T-helper 1 cell treated with Interleukin-12 subunit alpha and Interleukin-12 subunit beta and Interleukin-4 antibody, amounts not matched to agents 30 μg/mL and 1 μg/mL, for 36 hours (primary cell): ENCODE data around the gene ARPIN.
"Not testable (repeated sequence)": the region's sequence is repeated elsewhere in the genome, so short reads cannot be mapped to it uniquely, and the experiment has no call there.

Experiments
- H3K27ac Mint-ChIP-seq: one replicate; pipeline ENCODE4 v1.8.0; 2021; ENCODE audit warnings: mild to moderate bottlenecking, mixed read lengths
- H3K27me3 Mint-ChIP-seq: one replicate; pipeline ENCODE4 v1.8.0; 2021; ENCODE audit warnings: low read depth, mixed read lengths
- H3K36me3 Mint-ChIP-seq: one replicate; pipeline ENCODE4 v1.8.0; 2021; ENCODE audit warnings: low read depth, mixed read lengths
- H3K4me1 Mint-ChIP-seq: one replicate; pipeline ENCODE4 v1.8.0; 2021; ENCODE audit warnings: low read depth, mixed read lengths
- H3K4me3 Mint-ChIP-seq: one replicate; pipeline ENCODE4 v1.8.0; 2021; ENCODE audit warnings: mild to moderate bottlenecking, moderate library complexity, mixed read lengths
- H3K9me3 Mint-ChIP-seq: one replicate; pipeline ENCODE4 v1.8.0; 2021; ENCODE audit warnings: mixed read lengths

The ARPIN gene

DNA sequence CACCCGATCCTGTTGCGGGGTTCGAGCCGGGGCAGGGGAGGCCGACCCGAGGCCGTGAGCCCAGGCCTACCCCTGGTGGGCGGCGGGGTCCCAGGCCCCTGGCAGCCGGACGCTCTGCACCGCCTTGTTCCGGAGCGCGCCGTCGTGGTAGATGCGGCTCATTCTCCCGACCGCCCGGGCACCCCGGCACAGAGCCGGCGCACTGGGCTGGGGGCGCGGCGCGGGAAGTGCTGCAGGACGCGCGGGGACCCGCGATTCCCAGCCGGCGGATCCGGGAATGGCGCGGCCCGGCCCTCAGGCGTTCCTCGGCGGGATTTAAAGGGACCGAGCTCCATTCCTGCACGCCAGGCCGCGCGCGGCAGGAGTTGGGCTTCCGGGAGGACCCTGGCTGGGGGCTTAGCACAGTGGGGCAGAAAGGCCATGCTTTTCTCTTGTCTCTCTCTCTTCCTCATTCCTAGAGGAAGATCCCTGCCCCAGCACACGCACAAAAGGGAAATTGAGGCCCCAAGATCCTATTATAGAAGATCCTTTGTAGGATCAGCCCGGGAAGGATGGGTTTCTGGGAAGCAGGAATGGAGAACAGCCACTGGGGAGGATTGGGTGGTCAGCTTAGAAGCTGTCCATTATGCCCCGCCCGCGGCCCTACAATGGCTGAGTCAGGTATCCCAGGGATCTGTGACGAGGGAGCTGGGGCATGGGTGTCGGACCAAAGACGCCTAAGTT is at the start of gene ARPIN:
ARPIN (minus strand) TSS at position 279 of the 723 bp plus-strand sequence; CDS start at position 162, 117 bp downstream.
- H3K27me3 Mint-ChIP-seq: peaks cover 57% of the 10 kb centered on the region
- peak within 1 kb of the TSS; percentile 37 for H3K4me3 Mint-ChIP-seq
- no peak within 1 kb of the TSS for H3K27ac Mint-ChIP-seq
- H3K36me3 Mint-ChIP-seq: no peaks in the 10 kb centered on the region
- H3K4me1 Mint-ChIP-seq: no peaks in the 10 kb centered on the region
- H3K9me3 Mint-ChIP-seq: no peaks in the 10 kb centered on the region

DNA sequence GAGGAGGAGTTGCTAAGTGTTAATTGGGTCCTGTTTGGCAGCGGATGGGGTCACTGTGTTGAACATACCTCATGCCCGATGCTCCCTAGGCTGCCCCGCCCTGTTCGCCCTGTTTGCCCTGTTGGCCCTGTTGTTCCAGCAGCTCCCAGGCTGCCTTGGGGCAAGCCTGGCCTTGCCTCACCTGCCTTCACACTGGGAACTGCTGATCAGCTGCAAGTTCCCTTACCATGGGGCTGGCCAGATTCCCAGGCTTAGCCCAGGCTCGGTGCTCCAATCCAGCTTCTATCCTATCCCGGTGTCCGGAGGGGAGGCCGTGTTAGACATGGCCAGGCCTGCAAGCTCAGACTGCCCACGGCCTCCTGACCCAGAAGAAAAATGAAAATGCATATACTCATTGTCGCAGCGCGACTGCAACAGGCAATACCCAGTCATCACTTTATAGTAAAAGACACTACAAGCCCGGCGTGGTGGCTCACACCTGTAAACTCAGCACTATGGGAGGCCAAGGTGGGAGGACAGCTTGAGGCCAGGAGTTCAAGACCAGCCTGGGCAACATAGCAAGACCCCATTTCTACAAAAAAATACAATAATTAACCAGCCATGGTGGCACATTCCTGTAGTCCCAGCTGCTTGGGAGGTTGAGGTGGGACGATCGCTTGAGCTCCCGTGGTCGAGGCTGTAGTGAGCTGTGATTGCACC is 45.5 kb upstream of the ARPIN start:
- H3K4me3 Mint-ChIP-seq: no peak overlapping the region
- no peaks in the 10 kb centered on the region for H3K4me1 Mint-ChIP-seq
- no peaks in the 10 kb centered on the region for H3K36me3 Mint-ChIP-seq
- H3K9me3 Mint-ChIP-seq: no peaks in the 10 kb centered on the region
- H3K27ac Mint-ChIP-seq: no peak overlapping the region
- H3K27me3 Mint-ChIP-seq: peaks cover 16% of the 10 kb centered on the region

GRCh38 chr15:89955449-89955998 is 42.8 kb upstream of the ARPIN start:
- not testable (repeated sequence) for H3K4me1 Mint-ChIP-seq, H3K36me3 Mint-ChIP-seq, H3K4me3 Mint-ChIP-seq, H3K27ac Mint-ChIP-seq, H3K9me3 Mint-ChIP-seq
- peaks cover 16% of the 10 kb centered on the region for H3K27me3 Mint-ChIP-seq

DNA sequence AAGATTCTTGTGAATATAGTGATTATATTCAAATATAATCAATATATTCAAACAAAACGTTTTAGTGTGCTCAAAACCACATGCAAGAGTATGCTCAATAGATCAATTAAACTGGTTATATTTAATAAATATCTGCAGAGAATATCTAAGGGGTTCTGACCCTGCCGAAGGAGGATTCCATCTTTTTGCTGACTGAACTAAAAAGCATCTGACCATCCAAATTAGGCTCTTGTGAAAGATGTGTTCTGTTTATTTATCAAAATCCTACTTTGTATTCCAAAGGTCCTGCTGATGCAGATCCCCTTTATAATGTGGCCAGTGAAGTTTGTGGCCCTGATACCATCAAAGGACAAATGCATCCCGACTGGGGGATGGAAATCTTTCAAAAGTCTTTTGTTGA is 41.8 kb upstream of the ARPIN start:
- no peaks in the 10 kb centered on the region for H3K9me3 Mint-ChIP-seq
- no peak overlapping the region for H3K27ac Mint-ChIP-seq
- no peaks in the 10 kb centered on the region for H3K36me3 Mint-ChIP-seq
- H3K4me3 Mint-ChIP-seq: no peak overlapping the region
- H3K27me3 Mint-ChIP-seq: peaks cover 16% of the 10 kb centered on the region
- H3K4me1 Mint-ChIP-seq: no peaks in the 10 kb centered on the region

- H3K4me3 Mint-ChIP-seq: no peak overlapping the region
- H3K36me3 Mint-ChIP-seq: no peaks in the 10 kb centered on the region
- peaks cover 1% of the 10 kb centered on the region for H3K27me3 Mint-ChIP-seq
- H3K9me3 Mint-ChIP-seq: no peaks in the 10 kb centered on the region
- no peaks in the 10 kb centered on the region for H3K4me1 Mint-ChIP-seq
- no peak overlapping the region for H3K27ac Mint-ChIP-seq
These were observed 36.0 kb upstream of the ARPIN start for GRCh38 chr15:89948796-89949195.

DNA sequence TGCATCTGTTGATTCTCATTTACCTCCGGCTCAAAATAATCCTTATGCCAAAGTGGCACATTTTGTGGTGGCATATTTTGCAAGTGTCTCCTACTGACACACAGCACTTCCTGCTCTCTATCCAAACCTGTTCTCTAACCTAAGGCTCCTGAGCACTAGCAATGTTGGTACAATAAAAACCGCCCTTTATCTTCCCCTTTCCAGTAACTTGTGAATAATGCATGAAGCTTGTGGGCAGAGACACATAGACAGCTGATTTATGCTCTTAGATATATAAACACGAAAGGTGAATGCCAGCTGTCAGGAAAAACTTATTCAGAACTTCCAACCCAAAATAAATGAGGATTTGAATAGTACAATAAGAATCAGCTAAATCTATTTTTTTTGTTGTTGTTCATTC is 34.6 kb upstream of the ARPIN start:
- no peaks in the 10 kb centered on the region for H3K9me3 Mint-ChIP-seq
- H3K27ac Mint-ChIP-seq: no peak overlapping the region
- H3K4me3 Mint-ChIP-seq: no peak overlapping the region
- H3K27me3 Mint-ChIP-seq: no peaks in the 10 kb centered on the region
- no peaks in the 10 kb centered on the region for H3K36me3 Mint-ChIP-seq
- no peaks in the 10 kb centered on the region for H3K4me1 Mint-ChIP-seq

DNA sequence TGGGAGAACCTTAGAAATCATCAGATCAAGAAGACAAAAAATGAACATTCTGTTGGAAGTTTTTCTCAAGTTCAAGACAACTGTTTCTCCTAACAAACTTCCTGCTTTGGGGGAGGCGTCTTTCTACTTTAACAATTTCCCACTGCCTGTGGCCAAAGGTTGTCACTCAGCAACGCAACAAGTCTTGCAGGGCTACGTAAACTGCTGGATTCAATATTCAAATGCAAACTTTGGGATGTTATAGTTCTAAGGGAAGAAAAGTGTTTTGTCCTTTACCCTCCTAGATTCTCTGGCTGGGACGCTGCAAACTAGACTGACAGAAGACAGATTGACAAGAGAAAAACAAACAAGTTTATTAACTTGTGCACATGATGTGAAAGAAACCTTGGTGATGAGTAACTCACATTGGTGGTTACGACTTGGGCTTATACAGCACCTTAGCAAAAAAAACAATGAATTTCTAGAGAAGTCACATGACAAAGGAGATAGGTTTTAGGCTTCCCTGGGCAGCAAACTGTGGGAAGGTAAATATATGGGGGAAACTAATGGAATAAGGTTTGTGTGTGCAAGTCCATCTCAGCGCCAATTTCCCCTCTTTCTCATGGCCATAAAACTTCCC is 34.0 kb upstream of the ARPIN start:
- no peak overlapping the region for H3K4me3 Mint-ChIP-seq
- no peak overlapping the region for H3K27ac Mint-ChIP-seq
- H3K36me3 Mint-ChIP-seq: no peaks in the 10 kb centered on the region
- H3K4me1 Mint-ChIP-seq: no peaks in the 10 kb centered on the region
- H3K9me3 Mint-ChIP-seq: no peaks in the 10 kb centered on the region
- no peaks in the 10 kb centered on the region for H3K27me3 Mint-ChIP-seq

- H3K27ac Mint-ChIP-seq, H3K27me3 Mint-ChIP-seq, H3K4me1 Mint-ChIP-seq, H3K4me3 Mint-ChIP-seq, H3K9me3 Mint-ChIP-seq, H3K36me3 Mint-ChIP-seq: not testable (repeated sequence)
These were observed 31.0 kb upstream of the ARPIN start for GRCh38 chr15:89943721-89944120.

DNA sequence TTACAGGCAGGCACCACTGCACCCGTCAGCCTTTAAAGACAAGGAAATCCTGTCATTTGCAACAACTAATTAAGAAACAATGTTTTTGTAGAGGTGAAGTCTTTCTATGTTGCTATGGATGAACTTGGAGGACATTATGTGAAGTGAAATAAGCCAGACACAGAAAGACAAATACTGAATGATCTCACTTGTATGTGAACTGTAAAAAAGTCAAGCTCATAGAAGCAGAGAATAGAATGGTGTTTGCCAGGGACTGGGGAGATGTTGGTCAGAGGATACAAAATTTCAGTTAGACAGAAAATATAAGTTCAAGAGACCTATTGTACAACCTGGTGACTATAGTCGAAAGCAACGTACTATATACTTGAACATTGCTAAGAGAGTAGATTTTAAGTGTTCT is 27.2 kb upstream of the ARPIN start:
- Mint-ChIP-seq H3K4me1 (peaks cover 18% of the 10 kb centered on the region), H3K27me3 (peaks cover 19% of the 10 kb centered on the region), H3K9me3 (no peaks in the 10 kb centered on the region), H3K4me3 (no peak overlapping the region), H3K36me3 (no peaks in the 10 kb centered on the region), H3K27ac (no peak overlapping the region)

DNA sequence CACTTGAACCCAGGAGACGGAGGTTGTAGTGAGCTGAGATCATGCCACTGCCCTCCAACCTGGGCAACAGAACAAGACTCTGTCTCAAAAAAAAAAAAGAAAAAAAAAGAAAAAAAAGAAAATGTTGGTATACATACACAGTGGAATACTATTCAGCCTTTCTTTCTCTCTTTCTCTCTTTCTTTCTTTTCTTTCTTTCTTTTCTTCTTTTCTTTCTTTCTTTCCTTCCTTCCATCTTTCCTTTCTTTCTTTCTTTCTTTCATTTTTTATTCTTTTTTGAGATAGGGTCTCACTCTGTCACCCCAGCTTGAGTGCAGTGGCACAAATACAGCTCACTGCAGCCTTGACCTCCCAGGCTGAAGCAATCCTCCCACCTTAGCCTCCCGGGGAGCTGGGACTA is 26.6 kb upstream of the ARPIN start:
- not testable (repeated sequence) for H3K9me3 Mint-ChIP-seq, H3K36me3 Mint-ChIP-seq, H3K27ac Mint-ChIP-seq, H3K4me3 Mint-ChIP-seq
- peaks cover 18% of the 10 kb centered on the region for H3K4me1 Mint-ChIP-seq
- H3K27me3 Mint-ChIP-seq: peaks cover 21% of the 10 kb centered on the region

DNA sequence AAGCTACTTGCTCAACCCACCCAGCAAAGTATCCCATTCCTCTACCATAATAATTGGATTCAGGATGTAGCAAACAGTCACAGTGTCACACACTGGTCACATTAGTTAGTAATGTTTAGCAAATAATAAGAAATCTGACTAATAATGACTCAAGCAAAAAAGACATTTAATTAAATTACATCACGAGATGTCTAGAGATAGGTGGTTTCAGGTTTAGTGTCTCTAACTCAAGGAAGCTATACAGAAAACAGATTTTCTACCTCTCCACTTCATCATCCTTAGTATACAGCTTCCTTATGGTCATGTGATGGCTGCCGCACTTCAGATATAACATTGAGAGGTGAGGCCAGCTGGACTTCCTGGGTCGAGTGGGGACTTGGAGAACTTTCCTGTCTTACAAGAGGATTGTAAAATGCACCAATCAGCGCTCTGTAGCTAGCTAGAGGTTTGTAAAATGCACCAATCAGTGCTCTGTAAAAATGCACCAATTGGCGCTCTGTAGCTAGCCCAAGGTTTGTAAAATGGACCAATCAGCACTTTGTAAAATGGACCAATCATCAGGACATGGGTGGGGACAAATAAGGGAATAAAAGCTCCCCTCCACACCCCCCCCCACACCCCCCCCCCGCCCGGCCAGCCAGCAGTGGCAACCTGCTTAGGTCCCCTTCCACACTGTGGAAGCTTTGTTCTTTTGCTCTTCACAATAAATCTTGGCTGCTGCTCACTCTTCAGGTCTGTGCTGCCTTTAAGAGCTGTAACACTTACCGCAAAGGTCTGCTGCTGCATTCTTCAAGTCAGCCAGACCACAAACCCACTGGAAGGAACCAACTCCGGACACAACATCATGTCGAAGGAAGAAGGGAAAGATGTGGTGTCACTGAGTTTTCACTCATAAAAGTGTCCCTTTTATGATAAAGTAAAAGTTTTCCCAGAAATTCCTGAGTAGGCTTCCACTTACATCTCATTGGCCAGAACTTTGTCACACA is 24.9 kb upstream of the ARPIN start:
- H3K27me3 Mint-ChIP-seq: peaks cover 28% of the 10 kb centered on the region
- no peak overlapping the region for H3K27ac Mint-ChIP-seq
- peaks cover 18% of the 10 kb centered on the region for H3K4me1 Mint-ChIP-seq
- no peaks in the 10 kb centered on the region for H3K9me3 Mint-ChIP-seq
- no peak overlapping the region for H3K4me3 Mint-ChIP-seq
- H3K36me3 Mint-ChIP-seq: no peaks in the 10 kb centered on the region

DNA sequence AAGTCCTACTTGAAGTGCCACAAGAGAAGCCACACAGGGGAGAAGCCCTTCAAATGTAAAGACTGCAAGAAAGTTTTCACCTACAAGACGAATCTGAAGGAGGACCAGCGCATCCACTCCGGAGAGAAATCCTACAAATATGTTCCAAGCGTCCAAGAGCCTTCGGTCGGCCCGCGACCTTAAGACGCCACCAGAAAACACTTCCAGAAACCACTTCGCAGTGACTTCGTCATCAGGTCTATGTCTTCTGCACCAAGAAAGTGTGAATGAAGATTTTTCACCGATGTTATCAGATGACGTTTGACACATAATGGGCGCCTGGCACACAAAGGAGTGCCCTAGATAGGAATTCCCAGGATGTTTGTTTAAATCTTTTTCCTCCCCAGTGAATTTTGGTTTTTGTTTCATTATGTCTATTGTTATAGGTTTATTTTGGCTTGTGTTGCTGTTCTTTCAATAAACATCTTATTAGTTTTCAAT is 24.1 kb upstream of the ARPIN start:
- H3K4me1 Mint-ChIP-seq: peaks cover 18% of the 10 kb centered on the region
- H3K9me3 Mint-ChIP-seq: no peaks in the 10 kb centered on the region
- H3K27ac Mint-ChIP-seq: no peak overlapping the region
- no peak overlapping the region for H3K4me3 Mint-ChIP-seq
- no peaks in the 10 kb centered on the region for H3K36me3 Mint-ChIP-seq
- H3K27me3 Mint-ChIP-seq: peaks cover 29% of the 10 kb centered on the region

- peak overlapping the region; percentile 27 for H3K27ac Mint-ChIP-seq
- peak overlapping the region; percentile 3 for H3K4me3 Mint-ChIP-seq
- H3K9me3 Mint-ChIP-seq: no peaks in the 10 kb centered on the region
- H3K4me1 Mint-ChIP-seq: peaks cover 18% of the 10 kb centered on the region
- H3K27me3 Mint-ChIP-seq: peaks cover 33% of the 10 kb centered on the region
- no peaks in the 10 kb centered on the region for H3K36me3 Mint-ChIP-seq
These were observed 23.5 kb upstream of the ARPIN start for GRCh38 chr15:89936051-89936785.
